A549 (cell line): Measurements from ENCODE around the gene CLDND2. TPM values are rescaled to one million over a fixed set of nuclear protein-coding genes. Genes with fewer than 3 reads are reported as not detected.

ENCODE experiments used
- ATAC-seq, 2 experiments: fragments of 200-7000 bp in 1 of 2; fragments of >200 bp in 1 of 2; cut with Nextera tagmentation in 1 of 2; cut with Tn5 transposase in 1 of 2; 3 replicates each; pipeline versions ENCODE4 v1.8.0 to v1.9.1; 2018 to 2020; ENCODE audit warnings: mild to moderate bottlenecking in 1 of 2, moderate library complexity in 1 of 2
- CTCF ChIA-PET: fragments of 300-600 bp; sonication (Branson Sonifier 250); formaldehyde crosslinking; extraction: SDS; loops from one replicate; lab custom pipeline; 2021; ENCODE audit warnings: antibody characterized with exemption, inconsistent platforms; lab: Yijun Ruan, JAX
- POLR2A ChIA-PET: fragments of 350-600 bp; formaldehyde crosslinking; extraction: SDS; loops from one replicate; lab custom pipeline; 2021; ENCODE audit warnings: antibody characterized with exemption, inconsistent platforms; lab: Yijun Ruan, JAX
- DNase-seq, 2 experiments: peaks; one replicate each; pipeline versions ENCODE4 v3.0.0 to v3.0.0-alpha.2; 2011 to 2016; ENCODE audit warnings: low read depth in 1 of 2, low spot score in 1 of 2
- FAIRE-seq: peaks from 2 replicates; lab custom pipeline; 2011; peaks lifted over from hg19 to GRCh38; lab: Jason Lieb, UNC
- H3K27ac ChIP-seq, 2 experiments: fragments of >200 bp; sonication (Bioruptor Twin); formaldehyde crosslinking; 3 replicates each; pipeline ENCODE4 v1.5.1; 2016 to 2017
- H3K4me1 ChIP-seq: fragments of >200 bp; sonication (Bioruptor Twin); formaldehyde crosslinking; 3 replicates; pipeline ENCODE4 v1.6.1; 2016
- H3K4me2 ChIP-seq: fragments of >200 bp; sonication (Bioruptor Twin); formaldehyde crosslinking; 3 replicates; pipeline ENCODE4 v1.6.1; 2016
- H3K4me3 ChIP-seq: fragments of >200 bp; sonication (Bioruptor Twin); formaldehyde crosslinking; 3 replicates; pipeline ENCODE4 v1.5.1; 2016
- H3K9me3 ChIP-seq: fragments of >200 bp; sonication (Bioruptor Twin); formaldehyde crosslinking; 3 replicates; pipeline ENCODE4 v1.6.1; 2016
- CBX8 ChIP-seq: fragments of 200-600 bp; sonication (generic); IDR thresholded peaks from 2 replicates; pipeline ENCODE4 v1.6.1; 2016
- CHD4 ChIP-seq: fragments of 200-600 bp; sonication (generic); IDR thresholded peaks from 2 replicates; pipeline ENCODE4 v1.6.1; 2016; ENCODE audit warnings: antibody characterized with exemption, mild to moderate bottlenecking, borderline replicate concordance
- EP300 ChIP-seq, 2 experiments: fragments of >200 bp; sonication (Bioruptor Twin); formaldehyde crosslinking; IDR thresholded peaks; 2 replicates in 1 of 2; 3 replicates in 1 of 2; pipeline ENCODE4 v1.6.1; 2016 to 2017
- FOSL2 ChIP-seq, 2 experiments: fragments of 450-650 bp in 1 of 2; fragments of >200 bp in 1 of 2; sonication (Bioruptor Twin) in 1 of 2; formaldehyde crosslinking; IDR thresholded peaks; 2 replicates each; pipeline versions ENCODE4 v1.5.0 to v1.6.1; 2016 to 2020; ENCODE audit warnings: mild to moderate bottlenecking in 1 of 2, moderate library complexity in 1 of 2
- GATA3 ChIP-seq: IDR thresholded peaks from 2 replicates; pipeline ENCODE4 v1.6.1; 2012; ENCODE audit warnings: borderline replicate concordance
- JUN ChIP-seq, 2 experiments: fragments of >200 bp; sonication (Bioruptor Twin); formaldehyde crosslinking; IDR thresholded peaks; 2 replicates in 1 of 2; 3 replicates in 1 of 2; pipeline ENCODE4 v1.6.1; 2016 to 2017
- MAFK ChIP-seq: fragments of 450-650 bp; IDR thresholded peaks from 2 replicates; pipeline ENCODE4 v1.6.1; 2014; ENCODE audit not compliant: partially characterized antibody
- MAZ ChIP-seq: fragments of 150-350 bp; IDR thresholded peaks from 2 replicates; pipeline ENCODE4 v1.6.1; 2014; ENCODE audit warnings: antibody characterized with exemption, low read depth, low read length, borderline replicate concordance
- MYC ChIP-seq: IDR thresholded peaks from 2 replicates; pipeline ENCODE4 v1.6.1; 2012; ENCODE audit warnings: mild to moderate bottlenecking, inconsistent platforms, low read length, improper control_type of control experiment, borderline replicate concordance
- PHF8 ChIP-seq: fragments of 200-600 bp; sonication (generic); IDR thresholded peaks from 2 replicates; pipeline ENCODE4 v1.6.1; 2016; ENCODE audit warnings: low read depth, mild to moderate bottlenecking, antibody characterized with exemption, moderate library complexity, borderline replicate concordance
- POLR2A ChIP-seq: IDR thresholded peaks from 2 replicates; pipeline ENCODE4 v1.6.1; 2012; ENCODE audit warnings: mild to moderate bottlenecking, low read length
- RAD21 ChIP-seq, 2 experiments: fragments of >200 bp in 1 of 2; sonication (Bioruptor Twin) in 1 of 2; formaldehyde crosslinking in 1 of 2; IDR thresholded peaks in 1 of 2; conservative IDR thresholded peaks in 1 of 2; 2 replicates in 1 of 2; 3 replicates in 1 of 2; pipeline ENCODE4 v1.6.1; 2012 to 2018; ENCODE audit warnings: inconsistent platforms in 1 of 2
- RFX5 ChIP-seq: fragments of 450-650 bp; IDR thresholded peaks from 2 replicates; pipeline ENCODE4 v1.7.1; 2014; ENCODE audit warnings: antibody characterized with exemption, mild to moderate bottlenecking, moderate library complexity
- SREBF2 ChIP-seq: fragments of 450-650 bp; IDR thresholded peaks from 2 replicates; pipeline ENCODE4 v1.6.1; 2014; ENCODE audit warnings: mild to moderate bottlenecking, moderate library complexity
- TFCP2L1 ChIP-seq: fragments of 250-450 bp; sonication (Bioruptor Pico); IDR thresholded peaks from 2 replicates; pipeline ENCODE4 v1.5.0; 2021; ENCODE audit warnings: mild to moderate bottlenecking
- TP53 ChIP-seq: fragments of 250-450 bp; sonication (Bioruptor Pico); IDR thresholded peaks from 2 replicates; pipeline ENCODE4 v1.5.0; 2021; ENCODE audit warnings: mild to moderate bottlenecking, moderate library complexity
- ZNF302 ChIP-seq: fragments of 250-450 bp; sonication (Bioruptor Pico); IDR thresholded peaks from 2 replicates; pipeline ENCODE4 v1.9.0; 2021; ENCODE audit warnings: inconsistent platforms, mild to moderate bottlenecking, moderate library complexity
- WGBS: methylation state at CpG from one replicate; pipeline ENCODE4 v1.1.6; 2017; ENCODE audit errors: missing lambda C conversion rate; 5-methylcytosine and 5-hydroxymethylcytosine counted together
- polyA plus RNA-seq, 4 experiments: library from polyadenylated mRNA; depleted of rRNA in 3 of 4; stranded (reverse); fragments of >200 nt; fragmentation: RNase III in 1 of 4; extraction: RNeasy Plus Mini Kit Qiagen cat#74134 plus additional on column Dnase treatment in 1 of 4; gene quantifications; 2 replicates in 3 of 4; 3 replicates in 1 of 4; pipeline ENCODE4 v1.2.3, GENCODE V29; 2011 to 2017
- TF ChIP-seq, protein P1 (sequence below): IDR thresholded peaks from 2 replicates; pipeline ENCODE4 v1.6.1; 2012
- TF ChIP-seq, protein P2 (sequence below): IDR thresholded peaks from 2 replicates; pipeline ENCODE4 v1.6.1; 2012; ENCODE audit warnings: low read depth, borderline replicate concordance
- TF ChIP-seq, protein P3 (sequence below): fragments of >200 bp; sonication (Bioruptor Twin); formaldehyde crosslinking; IDR thresholded peaks from 3 replicates; pipeline ENCODE4 v1.6.1; 2016
- TF ChIP-seq, protein P4 (sequence below): fragments of 450-650 bp; IDR thresholded peaks from 2 replicates; pipeline ENCODE4 v1.6.1; 2014; ENCODE audit warnings: antibody characterized with exemption

CLDND2 gene
- polyA plus RNA-seq, 2 of the 4 experiments (the other 2 are of a cell fraction), result 1.1 to 2.8 TPM

DNA sequence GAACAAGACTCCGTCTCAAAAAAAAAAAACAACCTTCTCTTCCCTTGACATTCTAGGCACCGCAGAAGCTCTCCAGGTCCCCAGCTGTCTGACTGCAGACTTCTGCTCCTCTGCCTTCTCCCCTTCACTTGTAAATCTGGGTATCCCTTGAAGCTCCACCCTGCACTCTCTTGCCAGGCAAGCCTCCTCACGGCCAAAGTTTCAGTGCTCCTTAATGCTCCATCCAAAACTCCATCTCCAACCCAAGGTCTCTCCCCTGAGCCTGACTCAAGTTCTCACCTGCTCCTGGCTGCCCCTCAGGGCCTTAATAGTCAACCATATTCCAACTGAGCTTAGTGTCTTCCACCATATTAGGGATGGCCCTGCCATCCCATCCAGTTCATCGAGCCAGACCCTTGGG is 1.4 kb upstream of the CLDND2 start (continued):
- TF ChIP-seq, protein P1, sequence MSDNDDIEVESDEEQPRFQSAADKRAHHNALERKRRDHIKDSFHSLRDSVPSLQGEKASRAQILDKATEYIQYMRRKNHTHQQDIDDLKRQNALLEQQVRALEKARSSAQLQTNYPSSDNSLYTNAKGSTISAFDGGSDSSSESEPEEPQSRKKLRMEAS, result no peak
- no peak for TF ChIP-seq ZNF302 (CRISPR knock-in tag)
- TF ChIP-seq GATA3, result no peak
- no peak for TF ChIP-seq EP300 (IDR thresholded peaks at IDR 0.05)
- TF ChIP-seq RFX5, result no peak
- no peak for TF ChIP-seq POLR2A
- TF ChIP-seq, all 56 proteins: peak for 0

DNA sequence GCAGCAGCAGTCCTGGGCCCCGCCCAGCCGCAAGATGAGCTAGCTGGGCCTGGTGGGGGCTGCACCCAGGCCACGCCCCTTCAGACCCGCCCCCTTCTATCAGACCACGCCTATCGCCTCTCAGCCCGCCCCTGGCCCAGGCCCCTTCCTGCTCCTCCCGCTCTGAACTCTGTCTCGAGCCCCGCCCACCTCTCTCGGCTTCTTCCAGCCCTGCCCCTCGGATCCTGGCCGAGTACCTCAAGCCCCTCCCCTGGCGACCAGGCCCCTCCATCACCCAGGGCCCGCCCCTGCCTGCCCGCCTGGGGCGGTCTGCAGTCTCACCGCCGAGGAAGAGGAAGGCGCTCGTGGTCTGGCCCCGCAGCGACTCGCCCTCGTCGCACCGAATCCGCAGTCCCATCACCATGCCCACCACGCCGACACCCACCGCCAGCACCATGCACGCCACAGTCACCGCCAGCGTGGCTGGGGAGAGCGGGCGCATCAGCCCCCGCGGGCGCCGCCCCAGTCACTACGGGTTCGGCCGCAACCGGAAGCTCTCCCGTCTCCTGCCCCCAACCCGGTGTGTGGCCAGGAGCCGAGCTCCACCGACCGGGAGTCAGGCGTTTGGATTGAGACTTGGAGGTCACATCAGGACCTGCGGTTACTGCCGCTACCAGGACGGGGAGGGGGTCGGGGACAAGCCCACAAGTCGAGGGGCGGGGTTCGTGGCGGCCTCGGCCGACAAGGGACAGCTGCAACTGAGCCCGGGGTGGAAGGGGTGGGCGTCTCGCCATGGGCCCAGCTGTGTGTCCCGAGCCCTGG is 1.0 kb downstream of the CLDND2 start:
- Histone ChIP-seq H3K4me3 (peak overlapping the region; percentile 61), H3K4me2 (peak overlapping the region; percentile 99), H3K9me3 (no peaks in the 10 kb centered on the region), H3K4me1 (peaks cover 33% of the 10 kb centered on the region), H3K27ac (peak overlapping the region; percentile 96 to 97)
- FAIRE-seq (no peak), ATAC-seq (peak; percentile 57 to 82), DNase-seq (peak; percentile 93 to 99)
- ChIA-PET CTCF (interaction anchor here (1.0 to 5.7 kb wide), 8 partner anchors 14 to 294 kb away, joined by 3 to 28 read pairs (median 5); no protein-coding TSS in a partner anchor), POLR2A (interaction anchor here (0.6 to 1.8 kb wide), 9 partner anchors 8 to 822 kb away, joined by 3 to 59 read pairs (median 3); partner anchors contain the start of gene PPP2R1A)
- 2% methylated on average over 34 of the region's 64 CpGs for WGBS
- TF ChIP-seq MYC (no peak), JUN (IDR thresholded peaks at IDR 0.05) (peak; percentile 29 to 80; a peak in 4 of 5 replicates), MAFK (no peak), PHF8 (peak; percentile 77), RAD21 (conservative IDR thresholded peaks at IDR 0.05 in 1 of 2, IDR thresholded peaks at IDR 0.05 in 1 of 2) (peak in 1 of 2 experiments; percentile 18; a peak in 1 of 5 replicates), MAZ (peak; percentile 25; the same call in 1 of the 2 replicates), TFCP2L1 (CRISPR knock-in tag) (0 out of 2 replicates have a peak, but pooled peaks have one; percentile 34), CHD4 (no peak), CBX8 (no peak), FOSL2 (IDR thresholded peaks at IDR 0.05) (no peak), FOSL2 (CRISPR knock-in tag; IDR thresholded peaks at IDR 0.05) (no peak), SREBF2 (no peak), TP53 (0 out of 2 replicates have a peak, but pooled peaks have one; percentile 49), POLR2A (peak; percentile 92)
- TF ChIP-seq, protein P2, sequence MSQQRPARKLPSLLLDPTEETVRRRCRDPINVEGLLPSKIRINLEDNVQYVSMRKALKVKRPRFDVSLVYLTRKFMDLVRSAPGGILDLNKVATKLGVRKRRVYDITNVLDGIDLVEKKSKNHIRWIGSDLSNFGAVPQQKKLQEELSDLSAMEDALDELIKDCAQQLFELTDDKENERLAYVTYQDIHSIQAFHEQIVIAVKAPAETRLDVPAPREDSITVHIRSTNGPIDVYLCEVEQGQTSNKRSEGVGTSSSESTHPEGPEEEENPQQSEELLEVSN, result 0 out of 2 replicates have a peak, but pooled peaks have one; percentile 65
- TF ChIP-seq, protein P1, result peak; percentile 89
- TF ChIP-seq, protein P3, sequence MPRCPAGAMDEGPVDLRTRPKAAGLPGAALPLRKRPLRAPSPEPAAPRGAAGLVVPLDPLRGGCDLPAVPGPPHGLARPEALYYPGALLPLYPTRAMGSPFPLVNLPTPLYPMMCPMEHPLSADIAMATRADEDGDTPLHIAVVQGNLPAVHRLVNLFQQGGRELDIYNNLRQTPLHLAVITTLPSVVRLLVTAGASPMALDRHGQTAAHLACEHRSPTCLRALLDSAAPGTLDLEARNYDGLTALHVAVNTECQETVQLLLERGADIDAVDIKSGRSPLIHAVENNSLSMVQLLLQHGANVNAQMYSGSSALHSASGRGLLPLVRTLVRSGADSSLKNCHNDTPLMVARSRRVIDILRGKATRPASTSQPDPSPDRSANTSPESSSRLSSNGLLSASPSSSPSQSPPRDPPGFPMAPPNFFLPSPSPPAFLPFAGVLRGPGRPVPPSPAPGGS, result peak; percentile 35; the same call in 1 of the 3 replicates
- TF ChIP-seq, protein P4, sequence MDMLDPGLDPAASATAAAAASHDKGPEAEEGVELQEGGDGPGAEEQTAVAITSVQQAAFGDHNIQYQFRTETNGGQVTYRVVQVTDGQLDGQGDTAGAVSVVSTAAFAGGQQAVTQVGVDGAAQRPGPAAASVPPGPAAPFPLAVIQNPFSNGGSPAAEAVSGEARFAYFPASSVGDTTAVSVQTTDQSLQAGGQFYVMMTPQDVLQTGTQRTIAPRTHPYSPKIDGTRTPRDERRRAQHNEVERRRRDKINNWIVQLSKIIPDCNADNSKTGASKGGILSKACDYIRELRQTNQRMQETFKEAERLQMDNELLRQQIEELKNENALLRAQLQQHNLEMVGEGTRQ, result no peak
